Loucy (cell line): ENCODE measurements around the gene PITRM1.

Source experiments
- H2AFZ ChIP-seq: fragments of 200-600 bp; sonication (generic); 2 replicates; pipeline ENCODE4 v1.6.0; 2016; ENCODE audit warnings: antibody characterized with exemption, mild to moderate bottlenecking, low read length, moderate library complexity
- H3F3A ChIP-seq: fragments of 200-600 bp; 2 replicates; pipeline ENCODE4 v1.6.0; 2016; ENCODE audit warnings: antibody characterized with exemption, low read depth, mild to moderate bottlenecking
- H3K27me3 ChIP-seq: fragments of 200-600 bp; sonication (generic); 2 replicates; pipeline ENCODE4 v1.6.1; 2014; ENCODE audit warnings: low read length, mild to moderate bottlenecking; ENCODE audit not compliant: insufficient read depth, poor library complexity, severe bottlenecking
- H3K36me3 ChIP-seq: fragments of 200-600 bp; sonication (generic); 2 replicates; pipeline ENCODE4 v1.6.1; 2016; ENCODE audit warnings: low read length; ENCODE audit not compliant: insufficient read depth
- H3K4me1 ChIP-seq: fragments of 200-600 bp; sonication (generic); 2 replicates; pipeline ENCODE4 v1.5.1; 2014; ENCODE audit warnings: low read length, mild to moderate bottlenecking; ENCODE audit not compliant: insufficient read depth, poor library complexity, severe bottlenecking
- H3K4me2 ChIP-seq: fragments of 200-600 bp; sonication (generic); 2 replicates; pipeline ENCODE4 v1.6.0; 2014; ENCODE audit warnings: antibody characterized with exemption, low read length, low read depth, mild to moderate bottlenecking; ENCODE audit not compliant: poor library complexity, severe bottlenecking
- H3K4me3 ChIP-seq: fragments of 200-600 bp; sonication (generic); 2 replicates; pipeline ENCODE4 v1.5.1; 2014; ENCODE audit warnings: low read length, mild to moderate bottlenecking, mixed read lengths; ENCODE audit not compliant: poor library complexity, severe bottlenecking
- H3K79me2 ChIP-seq: fragments of 200-600 bp; sonication (generic); 2 replicates; pipeline ENCODE4 v1.6.1; 2014; ENCODE audit warnings: low read length; ENCODE audit not compliant: insufficient read depth
- H3K9ac ChIP-seq: fragments of 200-600 bp; sonication (generic); 2 replicates; pipeline ENCODE4 v1.6.0; 2014; ENCODE audit warnings: mild to moderate bottlenecking, low read depth, low read length, moderate library complexity; ENCODE audit not compliant: poor library complexity, severe bottlenecking
- H3K9me2 ChIP-seq: fragments of 200-600 bp; sonication (generic); replicated peaks from 2 replicates; pipeline ENCODE4 v1.6.1; 2016; ENCODE audit warnings: low read depth, low read length, mixed read lengths
- H3K9me3 ChIP-seq: fragments of 200-600 bp; sonication (generic); 2 replicates; pipeline ENCODE4 v1.6.1; 2014; ENCODE audit warnings: mild to moderate bottlenecking, antibody characterized with exemption, low read length, low read depth; ENCODE audit not compliant: insufficient read depth
- H4K20me1 ChIP-seq: fragments of 200-600 bp; sonication (generic); 2 replicates; pipeline ENCODE4 v1.6.0; 2014; ENCODE audit warnings: antibody characterized with exemption, low read length, mild to moderate bottlenecking; ENCODE audit not compliant: insufficient read depth, poor library complexity, severe bottlenecking
- EZH2phosphoT487 ChIP-seq: fragments of 200-600 bp; IDR thresholded peaks from 2 replicates; pipeline ENCODE4 v1.6.1; 2018; ENCODE audit warnings: antibody characterized with exemption, mild to moderate bottlenecking, moderate library complexity, borderline replicate concordance
- TF ChIP-seq, protein P1 (sequence below): fragments of 200-600 bp; sonication (generic); conservative IDR thresholded peaks from 2 replicates; pipeline ENCODE4 v1.5.1; 2014; ENCODE audit warnings: mild to moderate bottlenecking, antibody characterized with exemption, low read length

Gene PITRM1

GRCh38 chr10:3136336-3136735 is 36.2 kb downstream of the PITRM1 start:
- Histone ChIP-seq H3K9ac (no peak overlapping the region), H3K27me3 (no peaks in the 10 kb centered on the region), H3K9me3 (no peaks in the 10 kb centered on the region), H3K4me3 (no peak overlapping the region), H3K4me2 (no peak overlapping the region), H3K9me2 (no peaks in the 10 kb centered on the region), H2AFZ (no peak overlapping the region), H4K20me1 (no peaks in the 10 kb centered on the region), H3F3A (no peaks in the 10 kb centered on the region), H3K4me1 (no peaks in the 10 kb centered on the region), H3K36me3 (peaks cover 99% of the 10 kb centered on the region; the same call in 1 of the 2 replicates), H3K79me2 (no peaks in the 10 kb centered on the region)
- TF ChIP-seq, protein P1, sequence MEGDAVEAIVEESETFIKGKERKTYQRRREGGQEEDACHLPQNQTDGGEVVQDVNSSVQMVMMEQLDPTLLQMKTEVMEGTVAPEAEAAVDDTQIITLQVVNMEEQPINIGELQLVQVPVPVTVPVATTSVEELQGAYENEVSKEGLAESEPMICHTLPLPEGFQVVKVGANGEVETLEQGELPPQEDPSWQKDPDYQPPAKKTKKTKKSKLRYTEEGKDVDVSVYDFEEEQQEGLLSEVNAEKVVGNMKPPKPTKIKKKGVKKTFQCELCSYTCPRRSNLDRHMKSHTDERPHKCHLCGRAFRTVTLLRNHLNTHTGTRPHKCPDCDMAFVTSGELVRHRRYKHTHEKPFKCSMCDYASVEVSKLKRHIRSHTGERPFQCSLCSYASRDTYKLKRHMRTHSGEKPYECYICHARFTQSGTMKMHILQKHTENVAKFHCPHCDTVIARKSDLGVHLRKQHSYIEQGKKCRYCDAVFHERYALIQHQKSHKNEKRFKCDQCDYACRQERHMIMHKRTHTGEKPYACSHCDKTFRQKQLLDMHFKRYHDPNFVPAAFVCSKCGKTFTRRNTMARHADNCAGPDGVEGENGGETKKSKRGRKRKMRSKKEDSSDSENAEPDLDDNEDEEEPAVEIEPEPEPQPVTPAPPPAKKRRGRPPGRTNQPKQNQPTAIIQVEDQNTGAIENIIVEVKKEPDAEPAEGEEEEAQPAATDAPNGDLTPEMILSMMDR: no peak
- no peak for TF ChIP-seq EZH2phosphoT487

GRCh38 chr10:3135006-3135405 is 37.6 kb downstream of the PITRM1 start:
- Histone ChIP-seq H3K27me3 (no peaks in the 10 kb centered on the region), H3F3A (no peaks in the 10 kb centered on the region), H3K4me3 (no peak overlapping the region), H2AFZ (no peak overlapping the region), H3K9me3 (no peaks in the 10 kb centered on the region), H3K4me2 (no peak overlapping the region), H3K4me1 (no peaks in the 10 kb centered on the region), H3K9ac (no peak overlapping the region), H3K9me2 (no peaks in the 10 kb centered on the region), H3K36me3 (peaks cover 90% of the 10 kb centered on the region; the same call in 1 of the 2 replicates), H3K79me2 (no peaks in the 10 kb centered on the region), H4K20me1 (no peaks in the 10 kb centered on the region)
- no peak for TF ChIP-seq EZH2phosphoT487
- TF ChIP-seq, protein P1: no peak

DNA sequence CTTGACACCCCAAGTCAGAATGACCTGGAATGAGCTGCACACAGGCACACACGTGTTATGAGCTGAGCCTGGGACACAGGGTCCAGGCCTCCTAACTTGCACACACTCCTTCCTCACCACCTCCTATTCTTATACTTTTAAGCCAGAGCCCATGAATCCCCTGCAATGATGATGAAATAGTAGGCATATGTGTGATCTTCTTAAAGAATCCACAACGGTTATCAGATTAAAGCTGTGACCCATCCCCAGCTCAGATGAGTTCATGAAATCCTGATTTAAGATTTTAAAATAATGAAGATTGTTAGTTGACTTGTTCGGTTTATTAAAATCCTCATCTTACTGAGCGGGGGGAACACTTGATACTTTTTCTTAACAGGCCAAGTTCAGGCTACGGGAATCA is 38.6 kb downstream of the PITRM1 start:
- no peaks in the 10 kb centered on the region for H3F3A ChIP-seq
- no peak overlapping the region for H3K9ac ChIP-seq

More for the DNA sequence above, 38.6 kb downstream of the PITRM1 start:
- Histone ChIP-seq H3K4me1 (no peaks in the 10 kb centered on the region), H3K79me2 (no peaks in the 10 kb centered on the region), H4K20me1 (no peaks in the 10 kb centered on the region), H3K36me3 (peaks cover 83% of the 10 kb centered on the region; the same call in 1 of the 2 replicates), H3K27me3 (no peaks in the 10 kb centered on the region), H3K9me2 (no peaks in the 10 kb centered on the region), H2AFZ (no peak overlapping the region), H3K9me3 (no peaks in the 10 kb centered on the region), H3K4me3 (no peak overlapping the region), H3K4me2 (no peak overlapping the region)
- TF ChIP-seq EZH2phosphoT487: no peak
- TF ChIP-seq, protein P1: no peak
